Stimulated activated CD8-positive, alpha-beta memory T cell treated with anti-CD3 and anti-CD28 coated beads, Interleukin-4, amount 100 ng/mL, for 48 hours (primary cell): Measurements from ENCODE around the gene RRP15.
"Not testable (repeated sequence)": the region's sequence is repeated elsewhere in the genome, so short reads cannot be mapped to it uniquely, and the experiment has no call there.

ENCODE experiments used
- DNase-seq: peaks from one replicate; pipeline ENCODE4 v3.0.0-alpha.2; 2020

The RRP15 gene

GRCh38 chr1:218297867-218298266 is 12.8 kb downstream of the RRP15 start:
- DNase-seq: no peak

GRCh38 chr1:218298398-218298797 is 13.3 kb downstream of the RRP15 start:
- no peak for DNase-seq

- DNase-seq: no peak
Measured at GRCh38 chr1:218299416-218299815, 14.3 kb downstream of the RRP15 start.

GRCh38 chr1:218301217-218301616 is 16.1 kb downstream of the RRP15 start:
- no peak for DNase-seq

GRCh38 chr1:218302155-218302554 is 17.1 kb downstream of the RRP15 start:
- DNase-seq: no peak

GRCh38 chr1:218303176-218303879 is 18.2 kb downstream of the RRP15 start:
- no peak for DNase-seq

GRCh38 chr1:218304281-218305039 is 19.4 kb downstream of the RRP15 start:
- DNase-seq: peak; percentile 30

GRCh38 chr1:218305472-218306064 is 20.5 kb downstream of the RRP15 start:
- no peak for DNase-seq

- DNase-seq: no peak
Measured at GRCh38 chr1:218312509-218312908, 27.4 kb downstream of the RRP15 start.

- DNase-seq: no peak
Measured at GRCh38 chr1:218314316-218314715, 29.2 kb downstream of the RRP15 start.

- no peak for DNase-seq
Measured at GRCh38 chr1:218315638-218316037, 30.5 kb downstream of the RRP15 start.

- DNase-seq: no peak
Measured at GRCh38 chr1:218317061-218317460, 32.0 kb downstream of the RRP15 start.

GRCh38 chr1:218320182-218320581 is 35.1 kb downstream of the RRP15 start:
- DNase-seq: not testable (repeated sequence)

- DNase-seq: no peak
Measured at GRCh38 chr1:218322762-218323161, 37.7 kb downstream of the RRP15 start.

- DNase-seq: no peak
Measured at GRCh38 chr1:218323568-218324225, 38.6 kb downstream of the RRP15 start.

- no peak for DNase-seq
Measured at GRCh38 chr1:218324226-218324580, 39.1 kb downstream of the RRP15 start.

- no peak for DNase-seq
Measured at GRCh38 chr1:218328769-218329168, 43.7 kb downstream of the RRP15 start.

GRCh38 chr1:218330043-218330623 is 45.0 kb downstream of the RRP15 start:
- no peak for DNase-seq

GRCh38 chr1:218332416-218332815 is 47.3 kb downstream of the RRP15 start:
- no peak for DNase-seq

- no peak for DNase-seq
Measured at GRCh38 chr1:218336328-218336727, 51.2 kb downstream of the RRP15 start.

- DNase-seq: no peak
Measured at GRCh38 chr1:218339267-218339831, 54.3 kb downstream of the RRP15 start.

- DNase-seq: no peak
Measured at GRCh38 chr1:218341325-218341724, 56.2 kb downstream of the RRP15 start.

- DNase-seq: no peak
Measured at GRCh38 chr1:218342091-218342490, 57.0 kb downstream of the RRP15 start.
